DOHH2 (cell line): ENCODE measurements around the gene FRMPD4.

Experiments used
- H3F3A ChIP-seq: fragments of 200-600 bp; sonication (generic), shearing (Covaris generic); 2 replicates; pipeline ENCODE4 v1.6.0; 2016; ENCODE audit warnings: antibody characterized with exemption, mild to moderate bottlenecking; ENCODE audit not compliant: control insufficient read depth, insufficient read depth
- H3K27ac ChIP-seq: fragments of 200-600 bp; sonication (generic); 2 replicates; pipeline ENCODE4 v1.5.1; 2014; ENCODE audit warnings: low read depth, mild to moderate bottlenecking, low read length, moderate library complexity
- H3K27me3 ChIP-seq: fragments of 200-600 bp; sonication (generic); 2 replicates; pipeline ENCODE4 v1.6.1; 2014; ENCODE audit warnings: mild to moderate bottlenecking, low read length, mixed read lengths; ENCODE audit not compliant: control insufficient read depth
- H3K36me3 ChIP-seq: fragments of 200-600 bp; sonication (generic); 2 replicates; pipeline ENCODE4 v1.6.1; 2014; ENCODE audit warnings: mild to moderate bottlenecking, low read length, moderate library complexity, mixed read lengths; ENCODE audit not compliant: control insufficient read depth
- H3K4me1 ChIP-seq: fragments of 200-600 bp; sonication (generic); 2 replicates; pipeline ENCODE4 v1.6.1; 2014; ENCODE audit warnings: mild to moderate bottlenecking, low read length, mixed read lengths; ENCODE audit not compliant: control insufficient read depth
- H3K4me2 ChIP-seq: fragments of 200-600 bp; sonication (generic); 2 replicates; pipeline ENCODE4 v1.6.0; 2014; ENCODE audit warnings: mild to moderate bottlenecking, low read length, moderate library complexity
- H3K4me3 ChIP-seq: fragments of 200-600 bp; sonication (generic); 2 replicates; pipeline ENCODE4 v1.5.1; 2014; ENCODE audit warnings: mild to moderate bottlenecking, low read length, mixed read lengths
- H3K79me2 ChIP-seq: fragments of 200-600 bp; sonication (generic); 2 replicates; pipeline ENCODE4 v1.6.1; 2014; ENCODE audit warnings: mild to moderate bottlenecking, low read length, mixed read lengths; ENCODE audit not compliant: control insufficient read depth
- H3K9me2 ChIP-seq: fragments of 200-600 bp; sonication (generic); replicated peaks from 2 replicates; pipeline ENCODE4 v1.6.1; 2014; ENCODE audit warnings: mild to moderate bottlenecking, low read length, mixed read lengths; ENCODE audit not compliant: control insufficient read depth
- H3K9me3 ChIP-seq: fragments of 200-600 bp; sonication (generic); 2 replicates; pipeline ENCODE4 v1.6.1; 2014; ENCODE audit warnings: antibody characterized with exemption, low read length, mixed read lengths; ENCODE audit not compliant: control insufficient read depth, insufficient read depth
- H4K20me1 ChIP-seq: fragments of 200-600 bp; sonication (generic); 2 replicates; pipeline ENCODE4 v1.6.0; 2014; ENCODE audit warnings: low read depth, mild to moderate bottlenecking, antibody characterized with exemption, low read length, moderate library complexity; ENCODE audit not compliant: control insufficient read depth, insufficient read depth
- EZH2phosphoT487 ChIP-seq: fragments of 200-600 bp; sonication (generic); IDR thresholded peaks from 2 replicates; pipeline ENCODE4 v1.6.1; 2017; ENCODE audit warnings: borderline replicate concordance, mild to moderate bottlenecking, antibody characterized with exemption, low read length, moderate library complexity, mixed read lengths
- TF ChIP-seq, protein P1 (sequence below): fragments of 200-600 bp; sonication (generic); IDR thresholded peaks from one replicate; pipeline ENCODE4 v1.5.1; 2014; ENCODE audit warnings: antibody characterized with exemption, mild to moderate bottlenecking, low read depth, low read length; ENCODE audit not compliant: poor library complexity, severe bottlenecking

Gene FRMPD4

DNA sequence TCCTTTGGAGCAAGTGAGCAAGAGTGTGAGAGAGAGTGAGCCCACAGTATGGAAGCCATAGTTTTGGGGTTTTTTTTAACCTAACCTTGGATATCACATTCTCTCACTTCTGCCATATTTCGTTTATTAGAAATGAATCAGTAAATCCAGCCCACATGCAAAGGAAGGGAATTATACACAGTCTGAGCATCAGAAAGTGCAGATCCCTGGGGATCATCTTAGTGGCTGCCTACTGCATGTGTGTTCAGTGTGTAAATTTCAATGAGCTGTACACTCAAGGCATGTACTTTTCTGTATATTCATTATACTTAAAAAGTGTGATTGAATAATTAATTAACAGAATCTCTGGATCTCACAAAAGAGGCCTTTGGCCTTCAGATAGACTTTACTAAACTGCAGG is 519.2 kb downstream of the FRMPD4 start:
- H3K79me2 ChIP-seq: no peaks in the 10 kb centered on the region
- no peak overlapping the region for H3K4me3 ChIP-seq
- no peaks in the 10 kb centered on the region for H3K9me3 ChIP-seq
- no peaks in the 10 kb centered on the region for H4K20me1 ChIP-seq
- H3K9me2 ChIP-seq: no peaks in the 10 kb centered on the region
- no peak for TF ChIP-seq EZH2phosphoT487
- TF ChIP-seq, protein P1, sequence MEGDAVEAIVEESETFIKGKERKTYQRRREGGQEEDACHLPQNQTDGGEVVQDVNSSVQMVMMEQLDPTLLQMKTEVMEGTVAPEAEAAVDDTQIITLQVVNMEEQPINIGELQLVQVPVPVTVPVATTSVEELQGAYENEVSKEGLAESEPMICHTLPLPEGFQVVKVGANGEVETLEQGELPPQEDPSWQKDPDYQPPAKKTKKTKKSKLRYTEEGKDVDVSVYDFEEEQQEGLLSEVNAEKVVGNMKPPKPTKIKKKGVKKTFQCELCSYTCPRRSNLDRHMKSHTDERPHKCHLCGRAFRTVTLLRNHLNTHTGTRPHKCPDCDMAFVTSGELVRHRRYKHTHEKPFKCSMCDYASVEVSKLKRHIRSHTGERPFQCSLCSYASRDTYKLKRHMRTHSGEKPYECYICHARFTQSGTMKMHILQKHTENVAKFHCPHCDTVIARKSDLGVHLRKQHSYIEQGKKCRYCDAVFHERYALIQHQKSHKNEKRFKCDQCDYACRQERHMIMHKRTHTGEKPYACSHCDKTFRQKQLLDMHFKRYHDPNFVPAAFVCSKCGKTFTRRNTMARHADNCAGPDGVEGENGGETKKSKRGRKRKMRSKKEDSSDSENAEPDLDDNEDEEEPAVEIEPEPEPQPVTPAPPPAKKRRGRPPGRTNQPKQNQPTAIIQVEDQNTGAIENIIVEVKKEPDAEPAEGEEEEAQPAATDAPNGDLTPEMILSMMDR: no peak
- no peak overlapping the region for H3K4me2 ChIP-seq
- no peaks in the 10 kb centered on the region for H3K36me3 ChIP-seq
- H3K27ac ChIP-seq: no peak overlapping the region
- no peaks in the 10 kb centered on the region for H3K4me1 ChIP-seq
- H3F3A ChIP-seq: no peaks in the 10 kb centered on the region
- H3K27me3 ChIP-seq: no peaks in the 10 kb centered on the region

DNA sequence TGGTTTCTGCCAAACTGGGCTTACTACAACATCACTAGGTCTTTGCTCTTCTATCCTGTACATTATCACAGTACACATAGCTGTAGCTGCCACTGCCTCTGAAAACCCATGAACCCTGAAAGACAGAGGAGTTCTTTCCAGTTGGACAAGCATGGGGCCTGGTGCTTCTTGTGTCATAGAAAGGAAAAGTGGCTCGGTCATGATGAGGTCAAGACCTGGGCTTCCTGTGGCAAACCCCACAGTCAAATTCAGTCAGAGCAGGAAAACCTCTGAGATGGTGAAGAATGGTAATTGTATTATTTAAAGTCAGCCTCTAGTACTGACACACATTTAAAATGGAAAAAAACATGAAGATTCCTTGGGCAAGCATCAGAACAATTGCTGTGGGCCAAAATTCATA is 519.6 kb downstream of the FRMPD4 start:
- Histone ChIP-seq H3K79me2 (no peaks in the 10 kb centered on the region), H3K9me2 (no peaks in the 10 kb centered on the region), H3K36me3 (no peaks in the 10 kb centered on the region), H3K4me1 (no peaks in the 10 kb centered on the region), H3F3A (no peaks in the 10 kb centered on the region), H3K27me3 (no peaks in the 10 kb centered on the region), H4K20me1 (no peaks in the 10 kb centered on the region), H3K4me3 (no peak overlapping the region), H3K4me2 (no peak overlapping the region), H3K9me3 (no peaks in the 10 kb centered on the region), H3K27ac (no peak overlapping the region)
- TF ChIP-seq EZH2phosphoT487: no peak

DNA sequence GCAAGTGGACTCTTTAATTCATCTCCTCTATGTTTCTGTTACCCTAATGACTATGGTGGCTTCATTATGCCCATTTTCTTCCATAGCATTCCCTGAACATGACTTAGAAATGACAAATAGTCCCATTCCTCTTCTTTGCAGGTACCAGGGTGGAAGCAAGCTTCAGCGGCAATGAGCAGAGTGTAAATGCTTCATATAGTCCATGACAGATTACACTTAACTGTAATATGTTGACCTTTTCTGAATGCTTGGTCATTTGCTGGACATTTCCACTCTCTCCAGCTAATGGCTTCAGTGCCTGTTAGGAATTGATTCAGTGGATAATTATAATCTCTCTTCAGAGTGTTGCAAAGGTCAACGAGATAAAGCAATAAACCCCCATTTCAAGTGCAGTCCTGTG is 523.2 kb downstream of the FRMPD4 start:
- no peaks in the 10 kb centered on the region for H3K79me2 ChIP-seq
- H3F3A ChIP-seq: no peaks in the 10 kb centered on the region
- H3K27ac ChIP-seq: no peak overlapping the region
- H3K4me3 ChIP-seq: no peak overlapping the region
- no peaks in the 10 kb centered on the region for H4K20me1 ChIP-seq
- H3K4me2 ChIP-seq: no peak overlapping the region
- H3K36me3 ChIP-seq: no peaks in the 10 kb centered on the region
- H3K9me3 ChIP-seq: no peaks in the 10 kb centered on the region
- no peaks in the 10 kb centered on the region for H3K27me3 ChIP-seq
- no peaks in the 10 kb centered on the region for H3K9me2 ChIP-seq
- TF ChIP-seq, protein P1: no peak
- TF ChIP-seq EZH2phosphoT487: no peak
- H3K4me1 ChIP-seq: no peaks in the 10 kb centered on the region

DNA sequence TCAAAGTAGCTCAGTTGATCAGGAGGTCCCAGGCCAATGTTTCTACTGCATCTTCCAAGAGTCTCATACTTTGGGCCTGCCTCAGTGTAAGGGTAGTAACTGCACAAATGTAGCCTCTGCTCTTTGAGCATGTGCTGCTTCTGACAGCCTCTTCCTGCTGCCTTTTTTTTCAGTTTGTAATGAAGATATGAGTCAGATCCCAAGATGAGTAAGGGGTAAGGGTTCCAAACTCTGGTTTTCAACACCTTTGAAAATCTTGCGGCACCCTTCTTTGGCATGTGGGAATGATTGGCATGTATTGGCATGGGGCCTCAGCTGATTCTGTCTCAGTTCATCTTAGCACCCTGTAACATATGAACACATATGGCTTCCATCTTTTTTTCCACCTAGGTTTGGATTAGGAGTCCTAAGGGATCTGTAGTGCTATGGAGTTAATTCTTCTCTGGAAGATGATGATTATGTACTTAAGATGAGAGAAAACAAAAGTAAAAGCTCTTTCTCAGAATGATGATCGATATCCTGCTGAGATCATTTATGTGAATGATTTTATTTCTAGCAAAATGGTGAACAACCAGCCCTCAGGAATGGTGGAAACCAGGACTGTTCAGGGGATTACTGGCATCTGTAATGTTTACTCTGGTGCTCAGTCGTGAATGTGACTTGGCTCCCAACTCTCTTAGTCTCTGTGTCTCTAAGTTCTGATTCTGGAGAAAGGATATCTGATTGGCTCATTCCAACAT is 534.3 kb downstream of the FRMPD4 start:
- Histone ChIP-seq H3K27ac (no peak overlapping the region), H3F3A (no peaks in the 10 kb centered on the region), H3K4me1 (no peaks in the 10 kb centered on the region)

More for the DNA sequence above, 534.3 kb downstream of the FRMPD4 start:
- Histone ChIP-seq H3K36me3 (no peaks in the 10 kb centered on the region), H3K27me3 (no peaks in the 10 kb centered on the region), H4K20me1 (no peaks in the 10 kb centered on the region), H3K9me3 (no peaks in the 10 kb centered on the region), H3K4me2 (no peak overlapping the region), H3K9me2 (no peaks in the 10 kb centered on the region), H3K79me2 (no peaks in the 10 kb centered on the region), H3K4me3 (no peak overlapping the region)
- TF ChIP-seq EZH2phosphoT487: no peak
- TF ChIP-seq, protein P1: no peak
